B cell (primary cell): ENCODE data around the gene ABI2. TPM values are rescaled to one million over a fixed set of nuclear protein-coding genes. Genes with fewer than 3 reads are reported as not detected.
"Not testable (repeated sequence)": the region's sequence is repeated elsewhere in the genome, so short reads cannot be mapped to it uniquely, and the experiment has no call there.

Source experiments
- ATAC-seq: fragments of 200-7000 bp; cut with Tn5 transposase; one replicate; pipeline ENCODE4 v1.10.0; 2021; ENCODE audit warnings: low read depth, mild to moderate bottlenecking, moderate number of reproducible peaks, moderate library complexity
- CTCF ChIA-PET: fragments of 350-600 bp; sonication (Branson Sonifier 250); formaldehyde crosslinking; loops from one replicate; lab custom pipeline; 2021; ENCODE audit warnings: antibody characterized with exemption, inconsistent platforms; lab: Charles Lee
- POLR2A ChIA-PET: fragments of 350-600 bp; sonication (Branson Sonifier 250); formaldehyde crosslinking; loops from one replicate; lab custom pipeline; 2021; ENCODE audit warnings: antibody characterized with exemption; lab: Charles Lee
- DNase-seq: peaks from one replicate; pipeline ENCODE4 v3.0.0; 2013
- H2AFZ ChIP-seq: 2 replicates; pipeline ENCODE4 v1.6.1; 2012; ENCODE audit warnings: mild to moderate bottlenecking, low read depth, low read length; ENCODE audit not compliant: insufficient read depth, poor library complexity, severe bottlenecking
- H3K27ac ChIP-seq, 2 donors: 1 replicate in 1 of 2; 2 replicates in 1 of 2; pipeline ENCODE4 v1.5.1; 2012 to 2013; ENCODE audit warnings: low read length in 2 of 2, mild to moderate bottlenecking in 2 of 2, moderate library complexity in 1 of 2
- H3K27me3 ChIP-seq, 4 experiments: fragments of 200-600 bp in 1 of 4; sonication (generic) in 1 of 4; replicated peaks in 1 of 4; 1 replicate in 2 of 4; 2 replicates in 2 of 4; pipeline versions ENCODE4 v1.6.1 to v1.7.0; 2013 to 2016; ENCODE audit warnings: low read length in 3 of 4, mild to moderate bottlenecking in 2 of 4, mixed read lengths in 1 of 4, moderate library complexity in 1 of 4; ENCODE audit not compliant: insufficient read depth in 4 of 4, control insufficient read depth in 3 of 4; ENCODE audit errors: control extremely low read depth in 1 of 4
- H3K36me3 ChIP-seq, 2 experiments: replicated peaks in 1 of 2; 1 replicate in 1 of 2; 2 replicates in 1 of 2; pipeline versions ENCODE4 v1.6.1 to v1.7.1; 2013; ENCODE audit warnings: low read length in 1 of 2; ENCODE audit not compliant: insufficient read depth in 2 of 2, control insufficient read depth in 1 of 2; ENCODE audit errors: control extremely low read depth in 1 of 2, extremely low read depth in 1 of 2
- H3K4me1 ChIP-seq, 2 donors: fragments of 200-600 bp in 1 of 2; sonication (generic) in 1 of 2; 1 replicate in 1 of 2; 2 replicates in 1 of 2; pipeline versions ENCODE4 v1.5.1 to v1.6.1; 2013 to 2017; ENCODE audit warnings: low read length in 2 of 2; ENCODE audit not compliant: control insufficient read depth in 2 of 2, insufficient read depth in 2 of 2
- H3K4me2 ChIP-seq: replicated peaks from 2 replicates; pipeline ENCODE3; 2012; ENCODE audit warnings: mild to moderate bottlenecking, low read depth, low read length; ENCODE audit not compliant: poor library complexity, severe bottlenecking
- H3K4me3 ChIP-seq, 5 experiments: fragments of 200-600 bp in 1 of 5; sonication (generic) in 1 of 5; 1 replicate in 3 of 5; 2 replicates in 2 of 5; pipeline versions ENCODE4 v1.5.1 to v1.7.0; 2011 to 2016; ENCODE audit warnings: low read length in 4 of 5, mild to moderate bottlenecking in 4 of 5, low read depth in 2 of 5, control low read depth in 1 of 5, moderate library complexity in 1 of 5; ENCODE audit not compliant: insufficient read depth in 1 of 5; ENCODE audit errors: control extremely low read depth in 1 of 5, extremely low read depth in 1 of 5
- H3K79me2 ChIP-seq: fragments of 200-600 bp; sonication (generic); one replicate; pipeline ENCODE4 v1.6.0; 2016; ENCODE audit warnings: low read length; ENCODE audit not compliant: control insufficient read depth, insufficient read depth
- H3K9ac ChIP-seq: fragments of 200-600 bp; sonication (generic); 2 replicates; pipeline ENCODE4 v1.6.1; 2017; ENCODE audit warnings: mild to moderate bottlenecking, low read length, moderate library complexity
- H3K9me3 ChIP-seq, 3 donors: one replicate each; pipeline versions ENCODE4 v1.6.1 to v1.7.1; 2013; ENCODE audit warnings: low read length in 2 of 3; ENCODE audit not compliant: control insufficient read depth in 2 of 3, insufficient read depth in 1 of 3; ENCODE audit errors: control extremely low read depth in 1 of 3
- H4K20me1 ChIP-seq: 2 replicates; pipeline ENCODE4 v1.6.0; 2012; ENCODE audit warnings: mild to moderate bottlenecking, low read length; ENCODE audit not compliant: insufficient read depth, control insufficient read depth, poor library complexity, severe bottlenecking
- H3K27ac Mint-ChIP-seq: one replicate; pipeline ENCODE4 v1.8.0; 2021; ENCODE audit warnings: mixed read lengths
- H3K27me3 Mint-ChIP-seq: one replicate; pipeline ENCODE4 v1.8.0; 2021; ENCODE audit warnings: mixed read lengths
- H3K4me1 Mint-ChIP-seq: one replicate; pipeline ENCODE4 v1.8.0; 2021; ENCODE audit warnings: mixed read lengths
- H3K4me3 Mint-ChIP-seq: one replicate; pipeline ENCODE4 v1.8.0; 2021; ENCODE audit warnings: mixed read lengths
- H3K9me3 Mint-ChIP-seq: one replicate; pipeline ENCODE4 v1.8.0; 2022; ENCODE audit warnings: mixed read lengths; ENCODE audit not compliant: insufficient read depth
- EZH2 ChIP-seq: IDR thresholded peaks from 2 replicates; pipeline ENCODE4 v1.6.1; 2012; ENCODE audit warnings: borderline replicate concordance, low read depth, mild to moderate bottlenecking, moderate library complexity, low read length; ENCODE audit not compliant: insufficient read depth, poor library complexity, severe bottlenecking
- WGBS: methylation state at CpG from one replicate; pipeline ENCODE4 v1.1.5; 2013; ENCODE audit warnings: missing lambda C conversion rate; ENCODE audit not compliant: insufficient coverage; 5-methylcytosine and 5-hydroxymethylcytosine counted together
- intact Hi-C: fragments of 100-400 bp; cut with micrococcal nuclease; formaldehyde crosslinking; loops from one replicate; pipeline ENCODE4 v1.10.0; 2022
- polyA plus RNA-seq: library from polyadenylated mRNA; depleted of rRNA; stranded (reverse); fragments of >200 nt; gene quantifications from 2 replicates; pipeline ENCODE4 v1.2.3, GENCODE V29; 2012
- total RNA-seq, 2 donors: library from RNA; stranded (reverse); fragments of 120-200 nt in 1 of 2; gene quantifications; 1 replicate in 1 of 2; 2 replicates in 1 of 2; pipeline versions ENCODE4 v1.2.3 to v1.2.4, GENCODE V29; 2013 to 2022
- TF ChIP-seq, protein P1 (sequence below): fragments of 200-600 bp; IDR thresholded peaks from one replicate; pipeline ENCODE4 v1.8.0; 2022; ENCODE audit warnings: antibody characterized with exemption, mild to moderate bottlenecking

Gene ABI2
- total and polyA plus RNA-seq, 2 donors (not counting 1 experiment from before 2014, with no cell fraction given), result 6.8 to 32.7 TPM

- peaks cover 0 to 3% of the 10 kb centered on the region in 2 experiments for H3K36me3 ChIP-seq
- no peak overlapping the region for H3K4me3 Mint-ChIP-seq
- DNase-seq (no peak), ATAC-seq (no peak)
- H3K4me2 ChIP-seq, result no peak overlapping the region
- intact Hi-C loops, result no loop called here
- H3K4me3 ChIP-seq, result no peak overlapping the region
- H3K27ac Mint-ChIP-seq, result no peak overlapping the region
- POLR2A ChIA-PET, result no interaction called here
- WGBS, result 100% methylated on average over 1 of the region's 1 CpG
- H2AFZ ChIP-seq, result no peak overlapping the region
- H3K4me1 Mint-ChIP-seq, result no peaks in the 10 kb centered on the region
- no peaks in the 10 kb centered on the region for H4K20me1 ChIP-seq
- CTCF ChIA-PET, result no interaction called here
- no peak overlapping the region for H3K27ac ChIP-seq
- H3K4me1 ChIP-seq, result no peaks in the 10 kb centered on the region
- no peaks in the 10 kb centered on the region for H3K9me3 Mint-ChIP-seq
- H3K79me2 ChIP-seq, result no peaks in the 10 kb centered on the region
- no peaks in the 10 kb centered on the region for H3K27me3 Mint-ChIP-seq
- no peaks in the 10 kb centered on the region for H3K27me3 ChIP-seq
- no peak overlapping the region for H3K9ac ChIP-seq
- TF ChIP-seq, protein P1, sequence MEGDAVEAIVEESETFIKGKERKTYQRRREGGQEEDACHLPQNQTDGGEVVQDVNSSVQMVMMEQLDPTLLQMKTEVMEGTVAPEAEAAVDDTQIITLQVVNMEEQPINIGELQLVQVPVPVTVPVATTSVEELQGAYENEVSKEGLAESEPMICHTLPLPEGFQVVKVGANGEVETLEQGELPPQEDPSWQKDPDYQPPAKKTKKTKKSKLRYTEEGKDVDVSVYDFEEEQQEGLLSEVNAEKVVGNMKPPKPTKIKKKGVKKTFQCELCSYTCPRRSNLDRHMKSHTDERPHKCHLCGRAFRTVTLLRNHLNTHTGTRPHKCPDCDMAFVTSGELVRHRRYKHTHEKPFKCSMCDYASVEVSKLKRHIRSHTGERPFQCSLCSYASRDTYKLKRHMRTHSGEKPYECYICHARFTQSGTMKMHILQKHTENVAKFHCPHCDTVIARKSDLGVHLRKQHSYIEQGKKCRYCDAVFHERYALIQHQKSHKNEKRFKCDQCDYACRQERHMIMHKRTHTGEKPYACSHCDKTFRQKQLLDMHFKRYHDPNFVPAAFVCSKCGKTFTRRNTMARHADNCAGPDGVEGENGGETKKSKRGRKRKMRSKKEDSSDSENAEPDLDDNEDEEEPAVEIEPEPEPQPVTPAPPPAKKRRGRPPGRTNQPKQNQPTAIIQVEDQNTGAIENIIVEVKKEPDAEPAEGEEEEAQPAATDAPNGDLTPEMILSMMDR, result no peak
- no peak for TF ChIP-seq EZH2
- no peaks in the 10 kb centered on the region for H3K9me3 ChIP-seq
Observed at GRCh38 chr2:203383038-203383437, 54.8 kb downstream of the ABI2 start.

DNA sequence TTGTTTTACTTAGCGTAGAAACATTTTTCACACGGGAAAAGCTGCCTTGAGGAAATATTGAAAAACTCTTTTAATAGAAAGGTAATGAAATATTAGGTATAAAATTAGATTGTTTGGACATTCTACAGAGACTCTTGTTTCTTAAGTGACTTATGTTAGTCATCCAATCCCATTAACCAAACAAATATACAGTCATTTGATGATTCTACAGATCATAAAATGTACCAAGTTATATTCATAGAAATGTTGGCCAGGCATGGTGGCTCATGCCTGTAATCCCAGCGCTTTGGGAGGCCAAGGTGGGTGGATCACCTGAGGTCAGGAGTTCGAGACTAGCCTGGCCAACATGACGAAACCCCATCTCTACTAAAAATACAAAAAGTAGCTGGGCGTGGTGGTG lies 60.0 kb downstream of the ABI2 start:
- H3K27me3 Mint-ChIP-seq, H3K4me3 ChIP-seq, H3K27me3 ChIP-seq, H3K9me3 Mint-ChIP-seq, H3K27ac Mint-ChIP-seq, H3K27ac ChIP-seq, H3K9ac ChIP-seq, H3K9me3 ChIP-seq, H3K4me1 ChIP-seq, intact Hi-C loops, ATAC-seq, CTCF ChIA-PET, H4K20me1 ChIP-seq, H3K4me3 Mint-ChIP-seq, POLR2A ChIA-PET, H3K4me2 ChIP-seq, H3K79me2 ChIP-seq, H2AFZ ChIP-seq, H3K36me3 ChIP-seq, H3K4me1 Mint-ChIP-seq, DNase-seq: not testable (repeated sequence)
- WGBS, result no CpG with 5 or more reads among the region's 6 CpGs
